Activated B cell treated with CpG ODN at 0.5 μM for 24 hours (primary cell): ENCODE data around the gene SPG7. TPM values are rescaled to one million over a fixed set of nuclear protein-coding genes. Genes with fewer than 3 reads are reported as not detected.
A peak's percentile ranks its signal among the peaks of the same experiment; 100 is the strongest.
"Not testable (repeated sequence)": the region's sequence is repeated elsewhere in the genome, so short reads cannot be mapped to it uniquely, and the experiment has no call there.

Experiments
- ATAC-seq: fragments of 200-7000 bp; cut with Tn5 transposase; one replicate; pipeline ENCODE4 v1.10.0; 2021; ENCODE audit warnings: low read depth, mild to moderate bottlenecking, moderate library complexity
- CTCF ChIA-PET: fragments of 350-600 bp; sonication (Branson Sonifier 250); formaldehyde crosslinking; loops from one replicate; lab custom pipeline; 2021; ENCODE audit warnings: antibody characterized with exemption; lab: Charles Lee
- POLR2A ChIA-PET: fragments of 350-600 bp; sonication (Branson Sonifier 250); formaldehyde crosslinking; loops from one replicate; lab custom pipeline; 2021; ENCODE audit warnings: antibody characterized with exemption; lab: Charles Lee
- DNase-seq: peaks from one replicate; pipeline ENCODE4 v3.0.0; 2022
- H3K27ac Mint-ChIP-seq: one replicate; pipeline ENCODE4 v1.8.0; 2020; ENCODE audit warnings: mixed read lengths
- H3K27me3 Mint-ChIP-seq: one replicate; pipeline ENCODE4 v1.8.0; 2021; ENCODE audit warnings: mixed read lengths
- H3K36me3 Mint-ChIP-seq: one replicate; pipeline ENCODE4 v1.8.0; 2021; ENCODE audit warnings: low read depth, mixed read lengths
- H3K4me1 Mint-ChIP-seq: one replicate; pipeline ENCODE4 v1.8.0; 2021; ENCODE audit warnings: mixed read lengths
- H3K4me3 Mint-ChIP-seq: one replicate; pipeline ENCODE4 v1.8.0; 2020; ENCODE audit warnings: mild to moderate bottlenecking, mixed read lengths
- H3K9me3 Mint-ChIP-seq: one replicate; pipeline ENCODE4 v1.8.0; 2020; ENCODE audit warnings: mixed read lengths
- CTCF ChIP-seq: fragments of 200-600 bp; IDR thresholded peaks from one replicate; pipeline ENCODE4 v1.8.0; 2022; ENCODE audit warnings: antibody characterized with exemption, mild to moderate bottlenecking
- intact Hi-C: fragments of 100-400 bp; cut with micrococcal nuclease; formaldehyde crosslinking; loops from one replicate; pipeline ENCODE4 v1.15.1; 2024
- total RNA-seq: library from RNA; stranded (reverse); gene quantifications from 2 replicates; pipeline ENCODE4 v1.2.3, GENCODE V29; 2022

Gene SPG7
- total RNA-seq = 84.7 and 102 TPM in 2 replicates

- peak; percentile 74 for ATAC-seq
- ChIA-PET POLR2A (interaction anchor here (0.5 to 4.2 kb wide), 14 partner anchors 10 to 825 kb away, joined by 3 to 68 read pairs (median 6); partner anchors contain the start of genes ANKRD11 and ZNF778), CTCF (interaction anchor here (0.6 to 2.1 kb wide), 11 partner anchors 19 to 292 kb away, joined by 3 to 12 read pairs (median 4); partner anchors contain the start of gene ZNF778)
- DNase-seq = peak; percentile 98
- H3K27me3 Mint-ChIP-seq = no peaks in the 10 kb centered on the region
- peaks cover 41% of the 10 kb centered on the region for H3K4me1 Mint-ChIP-seq
- no peaks in the 10 kb centered on the region for H3K9me3 Mint-ChIP-seq
- H3K27ac Mint-ChIP-seq = peak within 1 kb of the TSS; percentile 87
- H3K4me3 Mint-ChIP-seq = peak within 1 kb of the TSS; percentile 88
- no peak for TF ChIP-seq CTCF
- intact Hi-C loops = loop anchor here (1.0 to 10.0 kb wide), 8 partner anchors 26 to 693 kb away; partner anchors contain the start of genes APRT and RPL13
- H3K36me3 Mint-ChIP-seq = peaks cover 24% of the 10 kb centered on the region
These were observed at the start of gene SPG7 for GRCh38 chr16:89507834-89508590. Gene SPG7, plus strand, starts transcription at chr16:89508403. Its CDS starts 15 bp downstream, at chr16:89508418.

GRCh38 chr16:89458551-89458950 is 49.7 kb upstream of the SPG7 start:
- Mint-ChIP-seq H3K4me1 (peaks cover 45% of the 10 kb centered on the region), H3K27ac (no peak overlapping the region), H3K4me3 (no peak overlapping the region), H3K9me3 (no peaks in the 10 kb centered on the region), H3K27me3 (no peaks in the 10 kb centered on the region), H3K36me3 (peaks cover 21% of the 10 kb centered on the region)
- intact Hi-C loops = no loop called here
- POLR2A ChIA-PET = no interaction called here
- CTCF ChIA-PET = no interaction called here
- DNase-seq = no peak
- no peak for ATAC-seq
- TF ChIP-seq CTCF = no peak

- ChIA-PET CTCF (no interaction called here), POLR2A (no interaction called here)
- no peak overlapping the region for H3K27ac Mint-ChIP-seq
These were observed 49.2 kb upstream of the SPG7 start for GRCh38 chr16:89458967-89459366.

GRCh38 chr16:89460556-89460955 is 47.6 kb upstream of the SPG7 start:
- H3K36me3 Mint-ChIP-seq = peaks cover 26% of the 10 kb centered on the region
- peaks cover 48% of the 10 kb centered on the region for H3K4me1 Mint-ChIP-seq
- DNase-seq (no peak), ATAC-seq (peak; percentile 18)
- H3K4me3 Mint-ChIP-seq = no peak overlapping the region
- intact Hi-C loops = loop anchor here (2.0 kb wide), 1 partner anchor 16 kb away; no protein-coding TSS in a partner anchor
- POLR2A ChIA-PET = no interaction called here
- CTCF ChIA-PET = interaction anchor here (1.1 kb wide), 1 partner anchor 47 kb away, joined by 4 read pairs; the partner anchor contains the start of gene SPG7
- H3K27me3 Mint-ChIP-seq = no peaks in the 10 kb centered on the region
- TF ChIP-seq CTCF = no peak
- H3K9me3 Mint-ChIP-seq = no peaks in the 10 kb centered on the region
- no peak overlapping the region for H3K27ac Mint-ChIP-seq

More at GRCh38 chr16:89458967-89459366, 49.2 kb upstream of the SPG7 start:
- H3K9me3 Mint-ChIP-seq = no peaks in the 10 kb centered on the region
- no peak for TF ChIP-seq CTCF
- DNase-seq = no peak
- H3K27me3 Mint-ChIP-seq = no peaks in the 10 kb centered on the region
- peaks cover 21% of the 10 kb centered on the region for H3K36me3 Mint-ChIP-seq
- peaks cover 44% of the 10 kb centered on the region for H3K4me1 Mint-ChIP-seq
- H3K4me3 Mint-ChIP-seq = no peak overlapping the region
- no peak for ATAC-seq
- intact Hi-C loops = no loop called here

GRCh38 chr16:89461890-89462289 is 46.3 kb upstream of the SPG7 start:
- H3K9me3 Mint-ChIP-seq, DNase-seq, H3K27ac Mint-ChIP-seq, CTCF ChIA-PET, H3K4me3 Mint-ChIP-seq, H3K27me3 Mint-ChIP-seq, ATAC-seq: not testable (repeated sequence)
- intact Hi-C loops = loop anchor here (2.0 kb wide), 1 partner anchor 15 kb away; no protein-coding TSS in a partner anchor
- Mint-ChIP-seq H3K36me3 (peaks cover 32% of the 10 kb centered on the region), H3K4me1 (peaks cover 48% of the 10 kb centered on the region)
- POLR2A ChIA-PET = interaction anchor here (0.6 to 1.1 kb wide), 2 partner anchors 20 to 28 kb away, joined by 3 to 4 read pairs; partner anchors contain the start of gene ANKRD11

- H3K27ac Mint-ChIP-seq, H3K9me3 Mint-ChIP-seq, intact Hi-C loops, H3K4me3 Mint-ChIP-seq, CTCF ChIA-PET, DNase-seq, POLR2A ChIA-PET, ATAC-seq, H3K27me3 Mint-ChIP-seq: not testable (repeated sequence)
- Mint-ChIP-seq H3K36me3 (peaks cover 32% of the 10 kb centered on the region), H3K4me1 (peaks cover 49% of the 10 kb centered on the region)
These were observed 45.6 kb upstream of the SPG7 start for GRCh38 chr16:89462639-89463038.

- Mint-ChIP-seq H3K4me1 (peaks cover 48% of the 10 kb centered on the region), H3K36me3 (peaks cover 37% of the 10 kb centered on the region)
- H3K9me3 Mint-ChIP-seq, POLR2A ChIA-PET, H3K4me3 Mint-ChIP-seq, DNase-seq, ATAC-seq, H3K27ac Mint-ChIP-seq, intact Hi-C loops, H3K27me3 Mint-ChIP-seq, CTCF ChIA-PET: not testable (repeated sequence)
These were observed 44.9 kb upstream of the SPG7 start for GRCh38 chr16:89463312-89463711.
